ENCODE results near the gene SSUH2.
"Not testable (repeated sequence)": the region's sequence is repeated elsewhere in the genome, so short reads cannot be mapped to it uniquely, and the experiment has no call there.

Gene SSUH2

GRCh38 chr3:8580434-8580833 is 64.2 kb downstream of the SSUH2 start:
- not testable (repeated sequence) for DNase-seq (ENCODE audit: low read depth in 2 of 2)

GRCh38 chr3:8579943-8580342 is 64.7 kb downstream of the SSUH2 start:
- no peak for DNase-seq (ENCODE audit: low read depth in 2 of 2)

- no peak for DNase-seq (ENCODE audit: low read depth in 2 of 2)
Measured at GRCh38 chr3:8579096-8579495, 65.5 kb downstream of the SSUH2 start.

GRCh38 chr3:8578282-8578681 is 66.3 kb downstream of the SSUH2 start:
- DNase-seq (ENCODE audit: low read depth in 2 of 2), result no peak

- DNase-seq (ENCODE audit: low read depth in 2 of 2), result no peak
Measured at GRCh38 chr3:8576841-8577571, 67.6 kb downstream of the SSUH2 start.

GRCh38 chr3:8576436-8576835 is 68.2 kb downstream of the SSUH2 start:
- no peak for DNase-seq (ENCODE audit: low read depth in 2 of 2)

- DNase-seq (ENCODE audit: low read depth in 2 of 2), result no peak
Measured at GRCh38 chr3:8575364-8576104, 69.1 kb downstream of the SSUH2 start.

GRCh38 chr3:8574670-8575322 is 69.8 kb downstream of the SSUH2 start:
- DNase-seq (ENCODE audit: low read depth in 2 of 2), result no peak

GRCh38 chr3:8574040-8574669 is 70.4 kb downstream of the SSUH2 start:
- no peak for DNase-seq (ENCODE audit: low read depth in 2 of 2)

- no peak for DNase-seq (ENCODE audit: low read depth in 2 of 2)
Measured at GRCh38 chr3:8573342-8573926, 71.2 kb downstream of the SSUH2 start.

- DNase-seq (ENCODE audit: low read depth in 2 of 2), result no peak
Measured at GRCh38 chr3:8571256-8571655, 73.3 kb downstream of the SSUH2 start.

Data from activated CD8-positive, alpha-beta memory T cell treated with anti-CD3 and anti-CD28 coated beads for 4 hours (primary cell).